ENCODE data around the gene KIAA1549. TPM values are rescaled to one million over a fixed set of nuclear protein-coding genes. Genes with fewer than 3 reads are reported as not detected.

The KIAA1549 gene
- total and polyA plus RNA-seq, 9 of the 15 experiments (the other 6 are each of a cell fraction or from before 2014, with no cell fraction given): 0.01 to 0.29 (median 0.07) TPM

- H2AFZ ChIP-seq (ENCODE audit: low read depth, low read length): no peak overlapping the region
- no peak overlapping the region for H3K9ac ChIP-seq (ENCODE audit: insufficient read depth in 1 of 2, low read depth in 2 of 2, low read length in 2 of 2)
- FAIRE-seq (no peak), ATAC-seq (no peak), DNase-seq (ENCODE audit: extremely low read depth in 1 of 4, low spot score in 3 of 4) (no peak)
- CTCF ChIA-PET (ENCODE audit: low intra/inter-chr PET ratio): no interaction called here
- WGBS (ENCODE audit: insufficient coverage, low coverage, missing lambda C conversion rate): 28% methylated on average over 1 of the region's 1 CpG
- no peak overlapping the region for H3K4me2 ChIP-seq (ENCODE audit: insufficient read depth, low read length)
- POLR2A ChIA-PET: interaction anchor here (0.7 kb wide), 1 partner anchor 138 kb away, joined by 3 read pairs; no protein-coding TSS in a partner anchor
- H3K4me1 ChIP-seq (replicated peaks in 1 of 2; ENCODE audit: control insufficient read depth in 2 of 2, insufficient read depth in 2 of 2, low read length in 2 of 2): no peaks in the 10 kb centered on the region
- H3K79me2 ChIP-seq (ENCODE audit: control insufficient read depth, insufficient read depth, low read length): no peaks in the 10 kb centered on the region
- no peaks in the 10 kb centered on the region for H4K20me1 ChIP-seq (replicated peaks; ENCODE audit: control insufficient read depth, insufficient read depth, low read length)
- H3K36me3 ChIP-seq (ENCODE audit: control insufficient read depth, insufficient read depth, low read length): no peaks in the 10 kb centered on the region
- peaks cover 42 to 70% of the 10 kb centered on the region in 2 experiments for H3K27me3 ChIP-seq (ENCODE audit: control insufficient read depth in 2 of 2, insufficient read depth in 2 of 2, low read length in 2 of 2)
- H3K4me3 ChIP-seq: no peak overlapping the region
- no peaks in the 10 kb centered on the region for H3K9me1 ChIP-seq (ENCODE audit: control insufficient read depth, insufficient read depth, low read length)
- in situ Hi-C loops (cut with MboI) (no loop called here), intact Hi-C loops (cut with micrococcal nuclease) (no loop called here)
- BruUV-seq (replicated peaks): no TSS peak
- no peak for TF ChIP-seq HIVEP1 (CRISPR knock-in tag; IDR thresholded peaks at IDR 0.05)
- TF ChIP-seq ZNF408 (CRISPR knock-in tag; IDR thresholded peaks at IDR 0.05; ENCODE audit: low read depth): no peak
- 0 out of 2 replicates have a peak, but pooled peaks have one; percentile 14 for TF ChIP-seq FOXJ2 (tag; IDR thresholded peaks at IDR 0.05)
- no peak overlapping the region for H3K27ac ChIP-seq (ENCODE audit: extremely low read depth, low read depth, low read length)
- H3K9me3 ChIP-seq (replicated peaks; ENCODE audit: control insufficient read depth, insufficient read depth, low read depth, low read length): no peaks in the 10 kb centered on the region
Observed at GRCh38 chr7:138929969-138930368, 51.2 kb downstream of the KIAA1549 start.

DNA sequence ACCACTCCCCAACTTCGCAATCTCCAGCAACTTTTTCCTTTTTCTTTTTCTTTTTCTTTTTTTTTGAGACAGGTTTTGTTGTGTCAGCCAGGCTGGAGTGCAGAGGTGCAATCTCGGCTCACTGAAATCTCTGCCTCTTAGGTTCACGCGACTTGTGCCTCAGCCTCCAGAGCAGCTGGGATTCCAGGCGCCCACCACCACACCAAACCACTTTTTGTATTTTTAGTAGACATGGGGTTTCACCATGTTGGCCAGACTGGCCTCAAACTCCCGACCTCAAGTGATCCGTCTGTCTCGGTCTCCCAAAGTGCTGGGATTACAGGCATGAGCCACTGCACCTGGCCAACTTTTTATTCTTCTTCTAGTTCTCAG, 55.0 kb downstream of the KIAA1549 start:
- DNase-seq (ENCODE audit: extremely low read depth in 1 of 4, low spot score in 3 of 4): no peak
- no peaks in the 10 kb centered on the region for H3K79me2 ChIP-seq (ENCODE audit: control insufficient read depth, insufficient read depth, low read length)
- intact Hi-C loops (cut with micrococcal nuclease): no loop called here
- TF ChIP-seq NCOA1 (IDR thresholded peaks at IDR 0.05; ENCODE audit: low read depth): no peak
- TF ChIP-seq SMARCE1 (IDR thresholded peaks at IDR 0.05): no peak
- no peak for TF ChIP-seq TSC22D4 (tag; IDR thresholded peaks at IDR 0.05)
- TF ChIP-seq ZNF316 (IDR thresholded peaks at IDR 0.05): peak; percentile 0; the same call in 1 of the 2 replicates
- TF ChIP-seq HNRNPL (IDR thresholded peaks at IDR 0.05; ENCODE audit: low read depth, low read length): 0 out of 2 replicates have a peak, but pooled peaks have one; percentile 10
- peak in 1 of 2 experiments; percentile 23; a peak in 1 of 4 replicates for TF ChIP-seq KDM1A (IDR thresholded peaks at IDR 0.05)
- TF ChIP-seq CEBPG (CRISPR knock-in tag; IDR thresholded peaks at IDR 0.05): no peak
- TF ChIP-seq CEBPG (tag; conservative IDR thresholded peaks at IDR 0.05 in 1 of 2, IDR thresholded peaks at IDR 0.05 in 1 of 2): 0 out of 4 replicates have a peak, but pooled peaks of 1 of the 2 experiments have one; percentile 15
- H3K9me3 ChIP-seq (replicated peaks; ENCODE audit: control insufficient read depth, insufficient read depth, low read depth, low read length): no peaks in the 10 kb centered on the region
- ChIA-PET CTCF (ENCODE audit: low intra/inter-chr PET ratio) (no interaction called here), POLR2A (no interaction called here)
- H2AFZ ChIP-seq (ENCODE audit: low read depth, low read length): no peak overlapping the region
- H3K9me1 ChIP-seq (ENCODE audit: control insufficient read depth, insufficient read depth, low read length): no peaks in the 10 kb centered on the region
- in situ Hi-C loops (cut with MboI): no loop called here
- no peak overlapping the region for H3K9ac ChIP-seq (ENCODE audit: insufficient read depth in 1 of 2, low read depth in 2 of 2, low read length in 2 of 2)
- H3K4me3 ChIP-seq: no peak overlapping the region
- no peak overlapping the region for H3K27ac ChIP-seq (ENCODE audit: extremely low read depth, low read depth, low read length)
- no peaks in the 10 kb centered on the region for H4K20me1 ChIP-seq (replicated peaks; ENCODE audit: control insufficient read depth, insufficient read depth, low read length)
- 1% methylated on average over 8 of the region's 8 CpGs for WGBS (ENCODE audit: insufficient coverage, low coverage, missing lambda C conversion rate)
- ATAC-seq: no peak
- no peak for FAIRE-seq
- no peak overlapping the region for H3K4me2 ChIP-seq (ENCODE audit: insufficient read depth, low read length)
- no peaks in the 10 kb centered on the region for H3K36me3 ChIP-seq (ENCODE audit: control insufficient read depth, insufficient read depth, low read length)
- no peaks in the 10 kb centered on the region for H3K4me1 ChIP-seq (replicated peaks in 1 of 2; ENCODE audit: control insufficient read depth in 2 of 2, insufficient read depth in 2 of 2, low read length in 2 of 2)
- BruUV-seq (replicated peaks): no TSS peak
- peaks cover 37 to 50% of the 10 kb centered on the region in 2 experiments for H3K27me3 ChIP-seq (ENCODE audit: control insufficient read depth in 2 of 2, insufficient read depth in 2 of 2, low read length in 2 of 2)
